GM12878 (cell line): ENCODE measurements around the gene GRAMD1A.

Experiments used
- CTCF ChIP-seq, 3 experiments: IDR thresholded peaks in 2 of 3; conservative IDR thresholded peaks in 1 of 3; 2 replicates each; pipeline ENCODE4 v1.5.1; 2011; ENCODE audit warnings: low read depth in 3 of 3, low read length in 3 of 3, mild to moderate bottlenecking in 3 of 3, control low read depth in 2 of 3, moderate library complexity in 2 of 3, inconsistent platforms in 1 of 3, mixed read lengths in 1 of 3; ENCODE audit not compliant: control insufficient read depth in 2 of 3, insufficient read depth in 1 of 3; ENCODE audit errors: extremely low read depth in 1 of 3
- KDM1A ChIP-seq: fragments of 200-600 bp; sonication (generic); IDR thresholded peaks from 2 replicates; pipeline ENCODE4 v1.6.1; 2016; ENCODE audit warnings: borderline replicate concordance
- SIX5 ChIP-seq: IDR thresholded peaks from 2 replicates; pipeline ENCODE4 v1.6.1; 2011; ENCODE audit warnings: mild to moderate bottlenecking, low read depth, low read length, moderate library complexity; ENCODE audit not compliant: severe bottlenecking

GRCh38 chr19:35002037-35002535 is 2.0 kb downstream of the GRAMD1A start:
- TF ChIP-seq SIX5 (no peak), CTCF (IDR thresholded peaks at IDR 0.05 in 2 of 3, conservative IDR thresholded peaks at IDR 0.05 in 1 of 3; ENCODE audit: control insufficient read depth in 2 of 3, extremely low read depth in 1 of 3, insufficient read depth in 1 of 3, low read depth in 3 of 3, low read length in 3 of 3) (no peak), KDM1A (no peak)
